ENCODE data around the gene CXorf49B.
"Not testable (repeated sequence)": the region's sequence is repeated elsewhere in the genome, so short reads cannot be mapped to it uniquely, and the experiment has no call there.

Gene CXorf49B

GRCh38 chrX:71763049-71763448, at the start of gene CXorf49B:
CXorf49B (plus strand) TSS chrX:71763349; CDS start chrX:71763424, 75 bp downstream.
- not testable (repeated sequence) for DNase-seq

- DNase-seq: not testable (repeated sequence)
Measured at GRCh38 chrX:71714064-71714463, 49.1 kb upstream of the CXorf49B start.

GRCh38 chrX:71715551-71715950, 47.6 kb upstream of the CXorf49B start:
- DNase-seq: not testable (repeated sequence)

- DNase-seq: not testable (repeated sequence)
Measured at GRCh38 chrX:71716323-71716722, 46.8 kb upstream of the CXorf49B start.

GRCh38 chrX:71718185-71718584, 45.0 kb upstream of the CXorf49B start, which contains the start of gene CXorf49:
CXorf49 (minus strand) TSS chrX:71718285; CDS start chrX:71718151, 134 bp downstream.
- DNase-seq: not testable (repeated sequence)

- DNase-seq: not testable (repeated sequence)
Measured at GRCh38 chrX:71719195-71719594, 44.0 kb upstream of the CXorf49B start.

- DNase-seq: not testable (repeated sequence)
Measured at GRCh38 chrX:71720289-71720886, 42.8 kb upstream of the CXorf49B start.

- not testable (repeated sequence) for DNase-seq
Measured at GRCh38 chrX:71760688-71761281, 2.4 kb upstream of the CXorf49B start.

GRCh38 chrX:71764832-71765231, 1.7 kb downstream of the CXorf49B start:
- not testable (repeated sequence) for DNase-seq

GRCh38 chrX:71765613-71766012, 2.5 kb downstream of the CXorf49B start:
- DNase-seq: not testable (repeated sequence)

GRCh38 chrX:71767134-71767533, 4.0 kb downstream of the CXorf49B start:
- not testable (repeated sequence) for DNase-seq

GRCh38 chrX:71778322-71778721, 15.2 kb downstream of the CXorf49B start:
- not testable (repeated sequence) for DNase-seq

- not testable (repeated sequence) for DNase-seq
Measured at GRCh38 chrX:71782225-71782949, 19.2 kb downstream of the CXorf49B start.

GRCh38 chrX:71782950-71783299, 19.8 kb downstream of the CXorf49B start:
- DNase-seq: not testable (repeated sequence)

GRCh38 chrX:71783569-71784347, 20.6 kb downstream of the CXorf49B start:
- not testable (repeated sequence) for DNase-seq

GRCh38 chrX:71784348-71784983, 21.3 kb downstream of the CXorf49B start:
- DNase-seq: not testable (repeated sequence)

- not testable (repeated sequence) for DNase-seq
Measured at GRCh38 chrX:71806450-71806849, 43.3 kb downstream of the CXorf49B start.

GRCh38 chrX:71809886-71810285, 46.7 kb downstream of the CXorf49B start:
- DNase-seq: no peak

- DNase-seq: no peak
Measured at GRCh38 chrX:71814123-71814912, 51.2 kb downstream of the CXorf49B start.

- no peak for DNase-seq
Measured at GRCh38 chrX:71815121-71815905, 52.2 kb downstream of the CXorf49B start.

GRCh38 chrX:71815906-71816156, 52.7 kb downstream of the CXorf49B start:
- no peak for DNase-seq

Data from midbrain (tissue), 1 donor.